NCI-H1092 treated with DMSO at 0.1 percent for 48 hours (cell line): ENCODE results near the gene ZFYVE19.

Experiments used
- DNase-seq: peaks from one replicate; lab custom pipeline; 2025; lab: John Stamatoyannopoulos, UW

The ZFYVE19 gene

DNA sequence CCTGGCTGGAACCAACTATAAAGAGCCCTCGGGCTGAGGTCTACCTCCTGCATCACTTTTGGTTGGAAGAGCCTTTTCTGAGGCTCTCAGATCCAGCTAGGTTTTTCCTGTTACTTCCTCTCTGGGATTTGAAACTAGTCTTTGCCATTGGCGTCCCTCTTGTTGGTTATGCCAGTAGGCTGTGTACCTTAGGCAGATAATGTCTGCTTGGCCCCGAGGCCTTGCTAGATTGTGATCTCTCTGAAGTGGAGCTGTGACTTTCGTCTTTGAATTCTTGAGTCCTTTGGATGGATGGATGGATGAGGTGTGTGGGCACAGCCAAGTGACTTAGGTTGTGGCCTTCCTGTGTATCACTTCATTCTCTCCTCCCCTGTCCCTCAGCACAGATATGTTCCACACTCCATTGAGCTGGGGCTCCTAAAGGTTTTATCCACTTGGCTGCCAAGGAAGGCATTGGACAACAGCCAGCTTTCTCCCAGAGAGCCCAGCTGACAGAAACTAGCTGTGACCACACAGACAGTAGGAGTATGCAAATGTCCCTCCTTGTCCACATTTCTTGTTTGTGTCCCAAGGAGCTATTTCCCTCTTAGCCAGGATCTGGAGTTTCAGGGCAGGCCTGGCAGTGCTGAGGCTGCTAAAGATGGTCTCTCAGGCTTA lies 8.3 kb downstream of the ZFYVE19 start:
- peak; percentile 15 for DNase-seq

DNA sequence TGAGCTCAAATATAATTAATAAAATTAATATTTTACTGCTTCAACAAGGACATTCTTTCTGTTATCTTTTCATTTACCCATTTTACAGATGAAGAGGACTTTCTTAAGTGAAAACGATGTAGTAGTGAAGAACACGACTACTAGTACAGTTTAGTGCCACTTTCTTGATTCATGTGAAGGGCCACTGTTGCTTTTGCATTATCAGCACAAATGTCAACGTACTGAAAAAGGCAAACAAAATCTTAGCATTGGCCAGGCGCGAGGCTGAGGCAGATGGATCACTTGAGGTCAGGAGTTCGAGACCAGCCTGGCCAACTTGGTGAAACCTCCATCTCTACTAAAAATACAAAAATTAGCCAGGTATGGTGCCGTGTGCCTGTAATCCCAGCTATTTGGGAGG lies 12.2 kb downstream of the ZFYVE19 start:
- no peak for DNase-seq

DNA sequence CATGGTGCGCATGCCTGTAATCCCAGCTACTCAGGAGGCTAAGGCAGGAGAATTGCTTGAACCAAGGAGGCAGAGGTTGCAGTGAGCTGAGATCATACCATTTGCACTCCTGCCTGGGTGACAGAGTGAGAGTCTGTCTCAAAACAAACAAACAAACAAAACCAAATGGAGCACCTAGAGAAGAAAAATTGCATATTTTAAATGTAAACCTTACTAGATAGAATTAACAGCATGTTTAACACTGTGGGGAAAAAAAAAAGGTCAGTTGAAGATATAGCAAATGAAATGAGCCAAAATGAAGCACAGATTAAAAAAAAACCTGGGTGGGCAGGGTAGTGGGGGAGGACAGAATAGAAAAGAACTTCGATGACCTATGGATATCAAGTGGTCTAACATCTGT lies 14.3 kb downstream of the ZFYVE19 start:
- DNase-seq, result no peak

DNA sequence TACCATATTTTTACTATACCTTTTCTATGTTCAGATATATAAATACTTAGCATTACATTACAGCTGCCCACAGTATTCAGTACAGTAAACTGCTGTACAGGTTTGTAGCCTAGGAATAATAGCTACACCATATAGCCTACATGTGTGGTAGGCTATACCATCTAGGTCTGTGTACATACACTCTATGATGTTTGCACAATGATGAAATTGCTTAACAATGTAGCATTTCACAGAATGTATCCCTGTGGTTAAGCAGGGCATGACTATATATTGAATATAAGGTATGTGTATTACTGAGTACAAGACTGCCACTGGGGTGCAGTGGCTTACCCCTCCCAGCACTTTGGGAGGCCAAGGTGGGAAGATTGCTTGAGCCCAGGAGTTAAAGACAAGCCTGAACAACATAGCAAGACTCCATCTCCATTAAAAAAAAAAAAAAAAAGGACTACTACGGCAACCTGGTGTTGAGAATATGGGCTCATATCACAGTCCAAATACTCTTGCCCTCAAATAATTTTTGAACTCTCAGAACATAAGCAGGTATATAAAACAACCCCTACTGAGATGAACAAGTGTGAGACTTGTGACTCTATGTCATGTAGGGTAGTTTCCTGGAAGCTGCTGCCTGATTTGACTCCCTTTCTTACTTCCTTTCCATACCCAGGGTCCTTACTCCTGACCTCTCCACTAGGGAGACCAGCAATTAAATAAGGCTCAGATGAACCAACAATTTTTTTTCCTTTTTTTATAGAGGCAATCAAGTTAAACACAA lies 16.9 kb downstream of the ZFYVE19 start:
- no peak for DNase-seq

DNA sequence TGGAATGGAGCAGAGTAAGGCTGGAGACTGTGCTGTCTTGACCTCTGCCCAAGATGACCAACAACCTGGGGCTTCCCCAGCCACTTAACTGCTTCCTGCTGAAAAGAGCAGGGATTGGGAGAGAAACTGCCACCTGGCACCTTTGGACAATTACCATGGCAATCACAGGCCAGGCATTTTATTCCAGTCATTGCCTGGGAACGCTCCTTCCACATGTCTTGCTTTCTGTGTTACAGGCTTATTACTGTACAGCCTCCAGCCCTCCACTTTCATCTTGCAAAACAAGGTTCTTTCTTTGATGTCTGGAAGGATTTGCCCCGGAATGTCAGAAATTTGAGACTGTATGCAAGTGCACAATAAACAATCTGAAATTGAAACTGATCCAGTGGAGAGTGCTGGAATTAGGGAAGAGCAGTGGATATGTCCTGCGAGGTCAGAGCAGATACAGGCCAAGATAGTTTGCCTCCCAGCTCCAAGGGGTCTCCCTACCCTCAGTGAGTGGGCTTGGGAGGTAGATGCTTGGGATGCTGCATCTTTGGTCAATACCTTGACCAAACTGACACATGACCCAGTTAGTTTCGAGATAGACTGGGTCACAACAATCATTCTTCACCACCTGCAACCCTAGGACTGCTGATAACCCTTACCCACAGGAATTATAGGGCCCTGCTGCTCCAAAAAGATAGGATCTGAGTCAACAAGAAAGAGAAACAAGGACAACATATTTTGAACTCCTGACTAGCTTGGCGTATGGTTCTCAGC lies 19.0 kb downstream of the ZFYVE19 start:
- no peak for DNase-seq

DNA sequence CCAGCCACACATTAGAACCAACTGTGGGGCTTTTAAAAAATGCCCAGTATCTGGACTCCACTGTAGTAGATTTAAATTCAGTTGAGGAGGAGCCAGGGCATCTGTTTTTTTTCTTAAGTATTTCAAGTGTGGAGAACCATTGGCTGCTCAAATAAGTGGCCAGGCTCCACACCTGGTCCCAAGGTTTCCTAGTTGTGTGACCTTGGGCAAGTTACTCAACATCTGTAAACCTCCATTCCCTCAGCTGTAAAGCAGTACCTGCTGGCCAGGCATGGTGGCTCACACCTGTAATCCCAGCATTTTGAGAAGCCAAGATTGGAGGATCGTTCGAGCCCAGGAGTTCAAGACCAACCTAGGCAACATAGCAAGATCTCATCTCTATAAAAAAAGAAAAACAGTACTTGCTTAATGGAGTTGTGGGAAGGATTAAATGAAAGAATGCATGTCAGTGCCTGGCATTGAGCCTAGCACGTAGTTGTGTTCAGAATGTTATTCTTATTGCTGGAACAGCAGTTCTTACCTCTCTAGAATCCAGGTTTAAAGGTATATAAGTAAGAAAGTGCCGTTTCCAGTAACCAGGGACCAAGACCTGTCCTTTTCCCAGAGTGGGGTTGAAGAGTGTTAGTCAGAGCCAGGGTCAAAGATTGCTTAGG lies 19.7 kb downstream of the ZFYVE19 start:
- no peak for DNase-seq

DNA sequence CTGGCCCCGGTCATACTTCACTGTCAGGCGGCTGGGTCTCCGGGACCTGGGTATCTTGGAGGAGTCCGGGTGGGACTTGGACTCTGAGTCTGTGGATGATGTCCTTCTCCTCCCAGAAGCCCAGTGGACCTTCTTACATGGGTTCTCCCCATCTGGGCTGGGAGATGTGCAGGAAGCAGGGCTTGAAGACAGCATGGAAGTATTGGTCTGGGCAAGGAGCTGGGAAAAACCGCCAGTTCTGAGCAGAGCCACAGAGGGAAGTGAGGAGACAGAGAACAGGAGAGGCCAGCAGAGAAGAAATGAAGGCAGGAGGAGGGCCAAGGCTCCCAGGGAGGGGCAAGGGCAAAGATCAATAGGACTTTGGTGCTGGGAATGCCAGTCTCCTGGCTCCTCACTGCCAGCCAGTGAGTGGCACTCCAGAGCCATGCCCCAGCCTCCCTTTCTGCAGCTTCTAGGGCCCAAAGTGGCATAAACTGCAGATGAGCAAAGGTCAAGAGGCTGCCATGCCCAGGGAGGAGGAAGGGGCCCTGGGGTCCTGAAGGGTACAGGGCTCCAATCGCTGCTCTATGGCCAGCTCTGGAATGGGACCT lies 21.7 kb downstream of the ZFYVE19 start, which contains the start of gene PPP1R14D:
TSS of gene PPP1R14D (minus strand) at position 262 of the 590 bp plus-strand sequence. CDS start at position 195, 67 bp downstream.
- no peak for DNase-seq

DNA sequence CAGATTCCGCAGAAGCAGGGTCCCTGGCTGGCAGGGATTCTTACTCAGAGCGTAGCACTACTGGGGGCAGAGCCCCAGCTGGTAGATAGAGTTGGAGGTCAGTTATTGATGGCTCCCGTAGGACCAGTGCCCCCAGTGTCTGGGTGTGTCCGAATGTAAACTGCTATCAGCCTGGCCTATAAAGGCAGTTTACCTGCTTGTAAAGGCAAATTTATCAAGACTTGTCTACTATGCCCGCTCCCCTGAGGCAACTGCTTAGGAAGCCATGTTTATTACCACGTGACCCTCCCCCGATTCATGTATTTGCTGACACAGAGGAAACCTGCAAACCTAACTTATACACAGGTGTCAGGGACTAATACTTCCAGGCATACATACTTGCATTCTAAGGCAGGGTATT lies 22.2 kb downstream of the ZFYVE19 start:
- no peak for DNase-seq

DNA sequence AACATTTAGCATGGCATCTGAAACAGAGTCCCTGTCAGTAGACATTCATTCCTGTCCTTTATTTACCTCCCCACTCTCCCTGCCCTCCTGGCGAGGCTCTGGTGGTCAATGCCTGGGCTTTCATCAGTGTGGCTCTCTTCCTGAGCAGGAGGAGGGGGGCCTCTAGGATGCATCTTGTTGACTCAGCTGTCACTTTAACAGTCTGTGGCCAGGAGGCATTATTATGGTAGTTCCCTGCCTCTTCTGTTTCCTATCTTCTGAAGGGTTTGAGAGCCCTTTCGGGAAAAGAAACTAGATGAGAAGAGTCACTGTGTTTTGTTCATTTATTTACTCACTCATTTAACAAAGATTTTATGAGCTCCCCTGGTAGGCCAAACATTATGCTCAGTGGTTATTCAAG lies 24.0 kb downstream of the ZFYVE19 start:
- peak; percentile 94 for DNase-seq

DNA sequence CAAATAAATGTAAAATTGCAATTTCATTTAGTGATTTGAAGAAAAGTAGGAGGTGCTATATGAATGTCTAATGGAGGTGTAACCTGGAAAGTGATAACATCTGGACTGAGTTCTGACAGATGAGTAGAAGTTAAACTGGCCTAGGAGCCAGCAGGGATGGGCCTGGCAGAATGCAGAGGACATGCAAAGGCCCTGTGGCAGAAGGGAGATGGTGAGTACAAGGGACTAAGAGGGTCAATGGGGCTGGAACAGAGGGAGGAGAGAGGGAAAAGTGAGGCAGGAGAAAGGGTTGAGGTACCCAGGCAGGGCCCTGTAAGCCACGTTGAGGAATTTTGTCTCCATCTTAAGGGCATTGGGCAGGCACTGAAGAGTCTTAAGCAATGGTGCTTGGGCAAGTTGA lies 25.0 kb downstream of the ZFYVE19 start:
- no peak for DNase-seq

DNA sequence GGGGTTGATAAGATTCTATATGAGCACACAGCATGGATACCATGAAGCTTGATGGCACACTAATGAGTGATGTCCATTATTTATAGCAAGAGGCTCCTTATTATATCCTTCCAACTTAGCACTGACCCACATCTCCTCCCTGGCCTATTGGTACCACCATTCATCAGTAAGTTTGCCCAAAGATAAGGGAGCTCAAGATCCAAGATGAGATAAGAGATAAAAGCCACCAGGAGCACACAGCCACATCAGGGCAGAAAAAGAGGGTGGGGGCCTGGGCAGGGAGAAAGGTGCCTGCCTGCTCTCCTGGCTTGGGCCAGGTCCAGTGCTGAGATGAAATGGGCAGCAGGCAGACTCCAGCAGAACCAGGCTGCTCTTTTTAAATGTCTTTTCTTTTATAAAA lies 26.0 kb downstream of the ZFYVE19 start:
- DNase-seq, result no peak

DNA sequence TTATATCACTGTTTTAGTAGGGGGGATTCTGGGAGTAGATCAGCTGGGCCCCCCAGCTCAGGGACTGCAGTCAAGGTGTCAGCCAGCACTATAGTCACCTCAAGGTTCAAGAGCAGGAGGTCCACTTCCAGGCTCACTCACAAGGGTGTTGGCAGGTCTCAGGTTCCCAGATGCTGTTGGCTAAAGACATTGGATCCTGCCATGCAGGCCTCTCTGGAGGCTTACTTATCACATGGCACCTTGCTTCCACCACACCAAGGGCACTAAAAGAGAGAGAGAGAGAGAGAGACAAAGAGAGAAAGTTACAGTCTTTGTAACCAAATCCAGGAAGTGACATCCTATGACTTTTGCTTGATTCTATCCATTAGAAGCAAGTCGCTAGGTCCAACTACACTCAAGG lies 29.1 kb downstream of the ZFYVE19 start:
- DNase-seq, result no peak

DNA sequence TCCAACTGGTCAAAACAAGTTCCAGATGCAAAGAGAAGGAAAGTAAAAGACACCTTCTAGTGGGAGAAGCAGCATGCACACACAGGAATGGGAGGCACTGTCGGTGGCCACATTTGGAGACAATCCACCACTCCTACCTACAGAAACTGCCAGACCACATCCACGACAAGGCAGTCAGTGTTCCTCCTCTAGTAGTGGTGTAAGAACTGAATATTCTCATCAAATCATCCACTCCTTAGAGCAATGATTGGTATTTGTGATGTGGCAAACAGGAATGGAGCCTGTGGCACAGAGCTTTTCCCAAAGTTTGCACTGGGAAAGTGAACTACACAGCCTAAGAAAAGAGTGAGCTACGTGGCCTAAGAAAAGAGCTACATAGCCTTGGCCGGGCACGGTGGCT lies 31.9 kb downstream of the ZFYVE19 start:
- no peak for DNase-seq

DNA sequence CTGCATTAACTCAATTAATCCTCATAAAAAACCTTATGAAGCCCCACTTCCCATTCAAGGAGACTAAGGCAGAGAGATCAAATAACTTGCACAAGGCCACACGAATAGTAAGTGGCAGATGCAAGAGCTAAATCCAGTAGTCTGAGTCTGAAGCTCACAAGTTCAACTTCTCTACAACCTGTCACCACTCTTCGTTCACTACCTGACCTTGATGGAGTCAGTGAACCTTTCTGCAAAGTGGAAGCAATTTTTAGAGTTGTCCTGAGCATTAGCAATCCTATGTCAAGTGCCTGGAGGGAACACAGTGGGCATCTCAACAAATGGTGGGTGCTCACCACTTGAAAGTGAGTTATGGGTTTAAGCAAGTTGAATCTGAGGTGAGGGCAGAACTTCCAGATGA lies 34.9 kb downstream of the ZFYVE19 start:
- DNase-seq, result no peak

DNA sequence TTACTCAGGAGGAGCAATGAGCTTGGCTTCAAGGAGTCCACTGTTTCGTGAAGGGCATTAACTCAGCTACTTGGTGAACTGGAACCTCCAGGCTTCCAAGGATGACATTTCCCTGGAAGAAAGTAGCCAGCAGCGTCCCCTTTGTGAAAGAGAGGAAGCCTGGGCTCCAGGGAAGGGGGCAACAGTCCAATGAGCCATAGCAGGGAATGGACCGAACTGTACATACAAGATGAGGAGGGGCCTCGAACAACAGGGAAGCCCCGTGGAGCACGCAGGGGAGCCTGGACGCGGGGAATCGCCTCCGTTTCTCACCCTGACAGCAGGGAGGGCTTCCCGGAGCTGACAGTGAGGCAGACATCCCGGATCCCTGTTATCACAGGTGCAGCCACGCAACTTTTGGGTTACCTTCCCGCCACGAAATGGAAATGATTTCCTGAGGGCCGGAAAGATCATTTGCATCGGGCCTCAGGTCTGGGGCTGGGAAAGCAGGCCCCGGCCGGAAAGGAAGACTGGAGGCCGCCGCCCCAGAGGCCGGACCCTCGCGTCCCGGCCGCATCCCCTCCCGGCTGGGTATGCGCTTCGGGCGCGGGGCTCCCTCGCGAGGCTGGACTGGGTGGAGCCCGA lies 36.5 kb downstream of the ZFYVE19 start:
- DNase-seq, result no peak

DNA sequence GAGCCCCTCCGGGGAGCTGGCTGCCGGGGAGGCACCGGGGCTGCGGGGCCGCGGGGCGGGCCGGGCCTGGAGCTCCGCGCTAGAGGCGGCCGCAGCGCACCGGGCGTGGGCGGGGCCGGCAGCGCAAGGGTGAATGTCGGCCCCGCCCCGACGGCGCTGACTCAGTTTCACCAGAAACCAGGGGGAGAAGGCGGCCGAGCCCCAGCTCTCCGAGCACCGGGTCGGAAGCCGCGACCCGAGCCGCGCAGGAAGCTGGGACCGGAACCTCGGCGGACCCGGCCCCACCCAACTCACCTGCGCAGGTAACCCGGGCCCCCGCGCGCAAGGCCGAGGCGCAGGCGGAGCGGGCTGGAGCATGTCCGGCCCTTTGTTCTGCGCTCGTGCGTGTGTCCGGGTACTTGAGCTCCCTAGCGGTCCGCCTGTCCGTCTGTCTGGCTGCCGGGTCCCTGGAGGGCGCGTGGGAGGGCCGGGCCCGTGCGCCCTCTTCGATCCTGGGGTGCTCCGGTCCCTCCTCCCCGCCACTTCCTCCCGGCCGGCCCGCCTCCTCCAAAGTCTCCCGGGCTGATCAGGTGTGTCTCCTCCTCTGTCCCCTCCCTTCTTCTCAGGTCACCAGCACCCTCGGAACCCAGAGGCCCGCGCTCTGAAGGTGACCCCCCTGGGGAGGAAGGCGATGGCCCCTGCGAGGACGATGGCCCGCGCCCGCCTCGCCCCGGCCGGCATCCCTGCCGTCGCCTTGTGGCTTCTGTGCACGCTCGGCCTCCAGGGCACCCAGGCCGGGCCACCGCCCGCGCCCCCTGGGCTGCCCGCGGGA lies 37.2 kb downstream of the ZFYVE19 start, which contains the start of gene SPINT1:
TSS of gene SPINT1 (plus strand) at position 164 of the 811 bp plus-strand sequence. CDS start at position 671, 507 bp downstream.
- no peak for DNase-seq

DNA sequence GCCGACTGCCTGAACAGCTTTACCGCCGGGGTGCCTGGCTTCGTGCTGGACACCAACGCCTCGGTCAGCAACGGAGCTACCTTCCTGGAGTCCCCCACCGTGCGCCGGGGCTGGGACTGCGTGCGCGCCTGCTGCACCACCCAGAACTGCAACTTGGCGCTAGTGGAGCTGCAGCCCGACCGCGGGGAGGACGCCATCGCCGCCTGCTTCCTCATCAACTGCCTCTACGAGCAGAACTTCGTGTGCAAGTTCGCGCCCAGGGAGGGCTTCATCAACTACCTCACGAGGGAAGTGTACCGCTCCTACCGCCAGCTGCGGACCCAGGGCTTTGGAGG lies 37.8 kb downstream of the ZFYVE19 start:
- DNase-seq, result no peak

DNA sequence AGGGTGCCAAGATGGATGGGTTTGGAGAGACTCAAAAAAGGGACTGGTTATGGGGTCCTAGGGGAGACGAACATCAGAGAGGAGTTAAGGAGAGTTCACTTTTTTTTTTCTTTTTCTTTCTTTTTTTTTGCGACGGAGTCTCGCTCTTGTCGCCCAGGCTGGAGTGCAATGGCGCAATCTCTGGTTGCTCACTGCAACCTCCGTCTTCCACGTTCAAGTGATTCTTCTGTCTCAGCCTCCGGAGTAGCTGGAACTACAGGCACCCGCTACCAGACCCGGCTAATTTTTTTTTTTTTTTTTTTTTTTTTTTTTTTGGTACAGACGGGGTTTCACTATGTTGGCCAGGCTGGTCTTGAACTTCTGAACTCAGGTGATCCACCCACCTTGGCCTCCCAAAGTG lies 38.1 kb downstream of the ZFYVE19 start:
- no peak for DNase-seq

DNA sequence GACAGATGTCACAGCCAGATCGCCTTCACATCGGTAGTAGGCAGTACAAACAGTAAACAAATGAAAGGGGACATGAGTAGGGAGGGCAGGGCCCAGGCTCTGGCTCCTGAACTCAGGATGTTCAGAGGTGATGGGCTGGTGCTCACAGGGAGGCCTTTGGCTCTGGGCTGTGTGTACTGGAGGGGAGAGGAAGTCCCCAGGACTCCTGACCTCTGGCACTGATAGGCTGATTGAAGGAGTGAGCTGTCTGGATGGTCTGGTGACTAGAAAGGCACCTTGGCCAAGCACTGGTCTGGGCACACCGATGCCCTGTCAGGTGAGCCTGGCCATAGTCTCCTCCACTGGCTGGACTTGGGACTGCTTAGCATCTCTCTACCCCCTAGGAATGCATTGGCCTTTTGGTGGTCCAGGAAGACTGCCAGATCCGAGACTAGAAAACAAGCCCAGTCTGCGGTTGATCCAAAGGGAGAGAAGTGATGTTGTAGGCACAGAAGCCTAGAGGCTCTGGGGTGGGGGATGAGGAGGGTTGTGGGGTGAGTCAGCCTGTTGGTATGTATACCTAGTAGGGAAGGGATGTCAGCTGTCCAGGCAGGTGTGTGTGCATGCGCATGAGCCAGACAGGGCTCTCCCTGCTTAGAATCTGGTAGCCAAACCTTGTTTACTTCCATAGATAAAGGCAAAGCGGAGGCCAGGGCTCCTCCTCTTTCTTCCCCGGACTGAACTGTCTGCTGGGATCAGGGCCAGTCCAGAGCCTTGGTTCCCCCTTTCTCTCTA lies 38.8 kb downstream of the ZFYVE19 start:
- no peak for DNase-seq

DNA sequence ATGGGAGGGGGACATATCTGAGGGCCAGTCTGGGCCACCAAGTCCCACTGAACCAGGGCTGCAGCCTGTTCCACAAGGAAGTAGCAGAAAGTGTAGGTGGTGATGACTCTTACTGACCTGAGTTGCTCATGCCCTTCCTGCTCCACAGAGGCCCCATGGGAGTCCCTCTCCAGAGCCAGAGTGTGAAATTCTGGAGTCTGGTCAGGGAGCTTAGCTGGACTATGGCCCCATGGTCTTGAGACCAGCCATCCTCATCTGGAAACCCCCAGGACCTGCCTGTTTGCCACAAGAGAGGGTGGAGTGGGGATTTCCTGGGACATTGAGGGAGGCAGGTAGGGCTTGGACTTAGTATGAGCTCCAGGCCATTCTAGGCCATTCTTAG lies 39.9 kb downstream of the ZFYVE19 start:
- no peak for DNase-seq
